ENCODE measurements around the gene LARP4.
"Not testable (repeated sequence)": the region's sequence is repeated elsewhere in the genome, so short reads cannot be mapped to it uniquely, and the experiment has no call there.

LARP4 gene

DNA sequence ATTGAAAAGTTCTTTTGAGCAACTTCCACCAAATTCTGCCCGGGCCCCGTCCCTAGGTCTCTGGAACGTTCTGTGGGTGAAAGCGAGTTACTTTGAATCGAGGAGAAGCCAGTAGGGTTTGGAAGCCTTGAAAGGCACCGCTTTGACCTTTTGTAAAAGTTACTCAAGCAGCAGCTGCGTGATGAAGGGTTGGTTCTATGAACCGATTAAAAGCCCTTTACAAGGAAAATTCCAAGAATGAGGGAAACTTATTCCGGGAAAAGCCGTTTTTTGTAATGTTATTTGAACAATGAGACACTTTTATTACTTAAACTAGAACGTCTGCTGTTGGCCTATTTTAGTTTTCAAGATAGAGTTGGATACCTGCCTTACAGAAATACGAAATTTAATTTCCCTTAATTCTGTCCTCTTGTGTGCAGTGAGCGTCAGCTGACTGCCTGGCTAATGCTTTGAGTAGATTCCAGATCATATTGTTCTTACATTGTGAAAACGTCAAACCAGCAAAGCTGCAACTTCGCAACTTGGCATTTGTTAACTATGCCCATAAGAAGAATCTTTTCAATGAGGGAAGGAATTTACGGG lies 906 bp downstream of the LARP4 start:
- peak; percentile 37 for DNase-seq (ENCODE audit: low spot score)

DNA sequence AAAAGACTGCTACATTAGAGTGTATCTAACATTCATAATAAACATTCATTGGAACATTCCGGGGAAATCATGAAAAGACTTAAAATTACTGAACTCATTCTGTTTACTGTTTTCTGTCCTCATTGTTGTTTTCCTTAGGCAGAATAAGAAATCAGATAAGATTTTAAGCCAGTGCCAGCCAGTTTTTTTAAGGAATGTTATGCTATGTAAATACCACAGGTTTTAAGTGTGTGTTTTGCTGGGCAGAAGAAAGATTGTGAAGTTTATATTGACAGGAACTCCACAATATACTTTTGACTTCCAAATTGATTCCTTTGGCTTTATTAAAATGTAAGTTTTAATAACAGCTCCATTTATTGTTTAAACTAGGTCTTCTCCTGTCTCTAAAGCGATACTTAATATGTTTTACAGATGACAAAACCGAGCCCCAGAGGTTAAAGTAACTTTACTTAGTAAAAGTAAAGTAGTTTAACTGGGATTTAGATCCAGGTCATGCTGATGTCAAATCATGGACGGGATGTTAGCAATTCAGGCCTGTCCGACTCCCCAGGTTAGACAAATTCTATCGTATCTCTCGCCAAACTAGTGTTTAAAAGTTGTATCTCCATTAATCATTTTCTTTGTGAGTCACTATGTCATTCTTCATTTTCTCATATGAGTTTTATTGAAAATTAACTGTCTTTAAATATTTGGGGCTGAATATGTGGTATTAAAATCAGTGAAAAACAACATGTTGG lies 1.7 kb downstream of the LARP4 start:
- DNase-seq (ENCODE audit: low spot score): no peak

DNA sequence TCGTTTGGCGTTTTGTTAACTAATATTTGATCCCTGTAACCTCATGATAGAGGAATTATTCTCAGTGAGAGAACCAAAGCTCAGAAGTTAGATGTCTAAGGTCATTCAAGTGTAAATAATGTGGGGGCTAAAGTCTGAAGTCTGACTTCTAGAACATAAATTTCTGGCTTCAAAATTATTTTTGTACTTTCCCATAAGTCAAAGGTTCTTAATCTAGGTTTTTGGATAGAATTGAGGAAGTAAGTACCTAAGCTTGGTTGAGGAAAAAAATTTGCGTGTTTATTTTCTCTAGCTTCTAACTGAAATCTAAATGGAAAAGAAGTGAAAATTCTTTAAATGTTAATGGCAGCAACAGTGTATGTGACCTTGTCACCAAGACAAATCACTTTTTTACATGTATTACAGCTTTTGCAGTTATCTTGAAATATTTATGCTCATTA lies 2.3 kb downstream of the LARP4 start:
- DNase-seq (ENCODE audit: low spot score): no peak

DNA sequence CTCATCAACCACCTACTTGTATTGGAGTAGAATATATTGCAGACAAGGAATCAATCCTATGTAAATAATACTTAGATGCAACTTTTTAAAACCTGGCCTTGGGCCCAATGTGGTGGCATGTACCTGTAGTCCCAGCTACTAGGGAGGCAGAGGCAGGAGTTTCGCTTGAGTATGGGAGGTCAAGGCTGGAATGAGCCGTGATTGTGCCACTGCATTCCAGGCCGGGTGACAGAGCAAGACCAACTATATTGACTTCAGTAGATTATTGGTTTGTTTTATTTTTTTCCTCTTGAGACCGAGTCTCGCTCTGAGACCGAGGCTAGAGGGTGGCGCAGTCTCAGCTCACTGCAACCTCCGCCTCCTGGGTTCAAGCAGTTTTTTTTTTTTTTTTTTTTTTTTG lies 3.6 kb downstream of the LARP4 start:
- no peak for DNase-seq (ENCODE audit: low spot score)

DNA sequence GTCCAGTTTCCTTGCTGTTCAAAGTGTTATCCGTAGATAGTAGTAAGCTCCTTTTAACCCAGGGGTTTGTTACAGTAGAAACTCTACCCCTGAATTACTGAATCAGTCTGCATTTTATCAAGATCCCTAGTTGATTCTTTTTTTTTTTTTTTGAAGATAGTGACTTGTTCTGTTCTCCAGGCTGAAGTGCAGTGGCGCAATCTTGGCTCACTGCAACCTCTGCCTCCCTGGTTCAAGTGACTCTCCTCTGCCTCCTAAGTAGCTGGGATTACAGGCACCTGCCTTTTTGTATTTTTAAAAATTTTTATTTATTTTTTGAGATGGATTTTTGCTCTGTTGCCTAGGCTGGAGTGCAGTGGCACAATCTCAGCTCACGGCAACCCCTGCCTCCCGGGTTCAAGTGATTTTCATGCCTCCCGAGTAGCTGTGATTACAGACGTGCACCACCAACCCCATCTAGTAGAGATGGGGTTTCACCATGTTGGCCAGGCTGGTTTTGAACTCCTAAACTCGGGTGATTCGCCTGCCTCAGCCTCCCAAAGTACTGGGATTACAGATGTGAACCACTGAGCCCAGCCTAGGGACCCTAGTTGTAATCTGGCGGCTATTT lies 10.5 kb downstream of the LARP4 start:
- no peak for DNase-seq (ENCODE audit: low spot score)

DNA sequence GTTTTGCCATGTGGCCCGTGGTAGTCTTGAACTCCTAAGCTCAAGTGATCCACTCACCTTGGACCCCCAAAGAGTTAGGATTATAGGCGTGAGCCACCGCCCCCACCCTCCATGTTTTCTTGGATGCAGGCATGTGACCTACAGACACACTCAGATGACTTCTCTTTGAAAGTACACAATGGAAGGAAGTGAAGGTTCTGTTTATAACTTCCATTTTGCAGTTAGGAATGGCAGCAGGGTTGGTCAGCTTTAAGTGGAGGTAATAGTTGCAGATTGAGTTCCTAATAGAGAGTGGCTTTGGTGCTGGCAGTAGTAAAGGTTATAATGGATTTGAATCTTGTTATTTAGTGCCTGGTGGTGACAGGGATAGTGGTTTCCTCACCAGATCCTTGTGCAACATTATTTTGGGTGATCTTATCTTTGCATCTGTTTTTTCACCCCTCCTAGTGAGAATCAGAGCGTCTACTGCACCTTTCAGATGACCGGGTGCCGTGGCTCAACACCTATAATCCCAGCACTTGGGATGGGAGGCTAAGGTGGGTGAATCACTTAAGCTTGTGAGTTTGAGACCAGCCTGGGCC lies 15.3 kb downstream of the LARP4 start:
- no peak for DNase-seq (ENCODE audit: low spot score)

DNA sequence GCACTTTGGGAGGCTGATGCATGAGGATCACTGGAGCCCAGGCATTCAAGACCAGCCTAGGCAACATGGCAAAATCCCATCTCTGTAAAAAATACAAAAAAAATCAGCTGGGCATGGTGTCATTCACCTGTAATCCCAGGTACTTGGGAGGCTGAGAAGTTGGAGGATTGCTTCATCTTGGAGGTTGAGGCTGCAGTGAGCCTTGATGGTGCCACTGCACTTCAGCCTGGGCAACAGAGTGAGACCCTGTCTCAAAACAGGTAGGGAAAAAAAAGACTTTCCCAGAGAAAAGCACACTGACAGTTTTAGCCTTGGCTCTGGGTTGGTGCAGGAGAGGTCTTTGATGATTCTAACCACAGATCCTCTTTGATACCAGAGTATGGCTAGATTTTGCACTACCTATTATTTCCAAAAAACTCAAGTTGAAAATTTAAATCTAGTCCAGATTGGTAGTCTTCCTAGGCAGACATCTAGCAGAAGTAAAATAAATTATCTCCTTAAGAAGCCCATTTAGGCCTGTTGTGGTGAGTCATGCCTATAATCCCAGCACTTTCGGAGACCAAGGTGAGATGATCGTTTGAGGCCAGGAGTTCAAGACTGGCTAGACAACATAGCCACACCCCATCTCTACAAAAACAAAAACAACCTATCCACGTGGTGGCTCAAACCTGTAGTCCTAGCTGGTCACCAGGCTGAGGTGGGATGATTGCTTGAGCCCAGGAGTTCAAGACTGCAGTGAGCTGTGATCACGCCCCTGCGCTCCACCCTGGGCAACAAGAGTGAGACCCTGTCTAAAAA lies 18.6 kb downstream of the LARP4 start:
- no peak for DNase-seq (ENCODE audit: low spot score)

DNA sequence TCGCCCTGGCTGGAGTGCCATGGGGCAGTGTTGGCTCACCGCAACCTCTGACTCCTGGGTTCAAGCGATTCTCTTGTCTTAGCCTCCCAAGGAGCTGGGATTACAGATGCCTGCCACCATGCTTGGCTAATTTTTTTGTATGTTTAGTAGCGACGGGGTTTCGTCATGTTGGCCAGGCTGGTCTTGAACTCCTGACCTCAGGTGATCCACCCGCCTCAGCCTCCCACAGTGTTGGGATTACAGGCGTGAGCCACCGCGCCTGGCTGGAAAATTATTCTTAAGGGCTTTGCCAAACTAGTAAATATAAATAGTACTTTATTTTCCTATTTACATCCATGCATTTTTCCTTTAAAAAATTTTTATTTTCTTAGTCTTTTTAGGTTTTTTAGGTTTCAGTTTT lies 22.2 kb downstream of the LARP4 start:
- not testable (repeated sequence) for DNase-seq (ENCODE audit: low spot score)

DNA sequence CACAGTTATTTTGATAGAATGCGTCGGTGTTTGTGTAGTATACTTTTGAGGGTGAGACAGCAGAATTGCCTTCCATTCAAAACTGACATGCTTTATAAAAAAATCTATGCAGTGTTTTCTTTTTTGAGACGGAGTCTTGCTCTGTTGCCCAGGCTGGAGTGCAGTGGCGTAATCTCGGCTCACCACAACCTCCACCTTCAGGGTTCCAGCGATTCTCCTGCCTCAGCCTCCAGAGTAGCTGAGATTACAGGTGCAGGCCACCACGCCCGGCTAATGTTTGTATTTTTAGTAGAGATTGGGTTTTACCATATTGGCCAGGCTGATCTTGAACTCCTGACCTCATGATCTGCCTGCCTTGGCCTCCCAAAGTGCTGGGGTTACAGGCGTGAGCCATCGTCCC lies 22.7 kb downstream of the LARP4 start:
- DNase-seq (ENCODE audit: low spot score): not testable (repeated sequence)

DNA sequence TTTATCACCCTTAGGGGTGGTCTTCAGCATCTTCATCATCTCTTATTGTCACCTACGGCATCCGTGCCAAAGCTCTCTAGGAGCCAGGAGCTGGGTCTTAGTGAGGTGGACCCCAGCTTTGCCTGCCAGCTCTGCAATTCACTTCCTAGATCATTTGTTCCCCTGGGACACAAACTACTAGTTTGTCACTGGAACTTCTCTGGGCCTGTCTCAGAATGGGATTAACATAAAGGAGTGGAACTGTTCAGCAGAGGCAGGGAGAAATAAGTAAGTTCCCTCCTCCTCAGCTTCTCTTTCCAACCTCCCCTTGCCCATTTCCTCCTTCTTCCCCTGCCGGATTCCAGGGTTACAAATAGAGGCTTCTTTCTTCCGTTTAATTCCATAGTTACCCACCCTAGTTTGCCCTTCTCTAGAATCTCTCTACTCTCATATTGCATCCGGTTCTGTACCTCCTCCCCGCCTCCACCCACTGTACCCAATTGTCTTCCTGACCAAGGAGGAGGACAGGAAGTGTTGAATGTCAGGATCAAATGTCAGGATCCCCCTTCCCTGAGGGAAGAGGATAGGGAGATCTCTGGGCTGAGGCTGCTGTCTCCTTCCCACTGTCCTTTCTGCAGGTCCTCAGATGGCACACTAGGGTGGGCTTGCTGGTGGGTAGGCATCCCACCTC lies 25.0 kb downstream of the LARP4 start:
- DNase-seq (ENCODE audit: low spot score): no peak

DNA sequence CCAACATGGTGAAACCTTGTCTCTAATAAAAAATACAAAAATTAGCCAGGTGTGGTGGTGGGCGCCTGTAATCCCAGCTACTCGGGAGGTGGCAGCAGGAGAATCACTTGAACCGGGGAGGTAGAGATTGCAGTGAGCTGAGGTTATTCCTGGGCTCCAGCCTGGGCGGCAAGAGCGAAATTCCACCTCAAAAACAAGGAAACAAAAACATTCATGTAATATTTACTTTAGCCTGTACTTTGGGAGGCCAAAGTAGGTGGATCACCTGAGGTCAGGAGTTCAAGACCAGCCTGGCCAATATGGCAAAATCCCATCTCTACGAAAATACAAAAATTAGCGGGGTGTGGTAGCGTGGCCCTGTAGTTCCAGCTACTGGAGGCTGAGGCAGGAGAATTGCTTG lies 31.0 kb downstream of the LARP4 start:
- DNase-seq (ENCODE audit: low spot score): not testable (repeated sequence)

DNA sequence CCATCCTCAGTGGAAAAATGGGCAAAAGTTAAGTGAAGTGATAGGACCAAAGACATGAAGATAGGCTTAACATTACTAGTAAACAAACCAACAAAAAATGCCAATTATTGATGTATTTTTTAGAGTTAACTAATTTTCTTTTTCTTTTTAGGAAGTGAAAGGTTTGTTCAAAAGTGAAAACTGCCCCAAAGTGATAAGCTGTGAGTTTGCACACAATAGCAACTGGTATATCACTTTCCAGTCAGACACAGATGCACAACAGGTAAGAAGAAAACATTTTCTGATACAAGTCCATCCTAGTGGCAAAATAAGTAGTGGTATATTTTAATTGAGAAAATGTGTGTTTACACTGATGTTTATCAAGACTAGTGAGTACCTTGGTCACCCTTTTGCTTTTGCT lies 39.6 kb downstream of the LARP4 start:
- no peak for DNase-seq (ENCODE audit: low spot score)

DNA sequence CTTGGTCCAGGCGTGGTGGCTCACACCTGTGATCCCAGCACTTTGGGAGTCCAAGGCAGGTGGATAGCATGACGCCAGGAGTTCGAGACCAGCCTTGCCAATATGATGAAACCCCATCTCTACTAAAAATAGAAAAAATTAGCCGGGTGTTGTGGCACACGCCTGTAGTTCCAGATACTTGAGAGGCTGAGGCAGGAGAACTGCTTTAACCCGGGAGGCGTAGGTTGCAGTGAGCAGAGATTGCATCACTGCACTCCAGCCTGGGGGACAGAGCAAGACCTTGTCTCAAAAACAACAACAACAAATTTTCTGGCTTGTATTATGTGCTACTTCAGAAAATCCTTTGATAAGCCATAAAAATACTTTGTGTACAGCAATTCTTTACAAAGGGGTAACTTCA lies 41.1 kb downstream of the LARP4 start:
- no peak for DNase-seq (ENCODE audit: low spot score)

DNA sequence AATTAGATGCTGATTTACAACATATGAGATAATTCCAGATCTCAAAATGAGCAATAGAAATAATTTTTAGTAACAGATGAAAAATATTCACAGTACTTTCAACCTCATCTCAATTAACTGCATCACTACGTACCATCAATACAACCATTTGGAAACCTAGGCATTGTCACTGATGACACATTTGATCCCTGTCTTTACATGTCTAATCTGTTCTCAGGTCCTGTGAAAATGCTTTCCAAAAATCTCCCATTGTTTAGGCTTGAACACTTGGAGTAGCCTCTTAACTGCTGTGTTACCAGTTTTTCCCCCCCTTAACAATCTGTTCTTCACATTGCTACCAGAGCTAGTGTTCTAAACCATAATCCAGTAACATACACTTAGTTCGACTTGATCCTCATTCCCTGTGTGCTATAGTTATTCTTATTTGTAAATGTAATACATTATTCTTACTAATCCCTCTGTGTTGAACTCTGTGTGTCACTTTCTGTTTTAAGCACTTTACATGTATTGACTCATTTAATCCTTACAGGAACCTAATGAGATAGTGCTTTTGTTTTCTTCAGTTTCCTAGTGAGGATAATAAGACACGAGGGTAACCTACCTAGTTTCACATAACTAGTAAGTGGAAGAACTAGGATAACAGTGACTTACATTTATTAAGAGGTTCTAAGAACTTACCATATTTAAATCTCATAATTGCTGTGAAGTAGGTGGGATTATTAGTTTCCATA lies 41.7 kb downstream of the LARP4 start:
- no peak for DNase-seq (ENCODE audit: low spot score)

DNA sequence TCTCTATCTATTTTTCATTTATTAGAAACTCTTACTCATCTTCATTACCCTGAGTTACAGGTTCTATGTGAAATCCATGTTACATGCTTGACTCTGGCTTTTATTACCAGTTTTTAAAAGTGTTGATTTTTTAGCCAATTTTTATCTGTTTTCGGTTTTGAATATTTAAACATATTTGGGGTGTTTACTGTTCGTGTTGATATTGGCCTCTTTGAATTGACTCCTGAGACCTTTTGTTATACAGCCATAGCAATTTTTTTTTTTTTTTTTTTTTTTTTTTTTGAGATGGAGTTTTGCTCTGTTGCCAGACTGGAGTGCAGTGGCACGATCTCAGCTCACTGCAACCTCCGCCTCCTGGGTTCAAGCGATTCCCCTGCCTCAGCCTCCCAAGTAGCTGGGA lies 49.0 kb downstream of the LARP4 start:
- not testable (repeated sequence) for DNase-seq (ENCODE audit: low spot score)

DNA sequence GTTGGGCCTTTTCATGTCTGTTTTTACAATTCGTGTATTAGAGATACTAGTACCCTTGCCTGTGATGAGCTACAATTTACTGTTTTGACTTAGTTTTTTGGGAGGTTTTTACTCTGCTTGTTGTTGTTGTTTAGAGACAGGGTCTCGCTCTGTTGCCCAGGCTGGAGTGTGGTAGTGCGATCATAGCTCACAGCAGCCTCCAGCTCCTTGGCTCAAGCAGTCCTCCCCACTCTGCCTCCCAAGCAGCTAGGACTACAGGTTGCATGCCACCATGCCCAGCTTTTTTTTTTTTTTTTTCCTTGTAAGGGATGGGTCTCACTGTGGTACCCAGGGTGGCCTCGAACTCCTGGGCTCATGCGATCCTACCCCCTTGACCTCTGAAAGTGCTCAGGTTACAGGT lies 52.1 kb downstream of the LARP4 start:
- DNase-seq (ENCODE audit: low spot score): no peak

DNA sequence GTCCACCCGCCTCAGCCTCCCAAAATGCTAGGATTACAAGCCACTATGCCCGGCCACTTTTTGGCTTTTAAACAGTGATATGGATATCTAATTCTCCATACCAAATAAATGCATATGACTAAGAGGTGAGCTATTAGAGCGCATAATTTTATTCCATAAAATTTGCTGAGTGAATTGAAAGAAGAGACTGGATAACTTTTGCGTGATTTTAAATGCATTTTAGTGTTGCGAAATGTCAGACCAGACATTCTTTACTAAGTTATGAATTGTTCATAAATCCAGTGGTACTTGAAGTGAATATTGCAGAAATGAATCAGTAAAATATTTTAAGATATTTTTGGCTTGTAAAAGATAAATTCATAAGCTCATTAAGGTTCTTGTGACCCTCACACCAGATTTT lies 53.2 kb downstream of the LARP4 start:
- no peak for DNase-seq (ENCODE audit: low spot score)

DNA sequence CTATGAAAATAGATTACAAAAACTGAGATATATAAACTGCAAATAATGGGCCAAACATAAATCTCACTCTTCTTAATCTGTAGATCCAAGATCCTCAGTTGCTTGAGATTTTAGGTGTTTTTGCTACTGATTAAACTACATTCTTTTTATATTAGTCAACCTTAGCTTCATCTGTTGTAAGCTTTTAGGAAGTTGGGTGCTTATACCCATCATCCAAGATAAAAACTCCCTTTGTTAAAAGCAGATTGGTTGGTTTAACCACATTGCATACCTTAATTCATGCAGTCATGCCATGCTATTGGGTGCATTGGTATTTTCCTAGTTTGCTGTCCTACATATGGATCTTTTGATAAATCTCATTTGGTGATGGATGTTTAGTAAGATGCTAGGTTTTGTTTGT lies 57.9 kb downstream of the LARP4 start:
- DNase-seq (ENCODE audit: low spot score): no peak

DNA sequence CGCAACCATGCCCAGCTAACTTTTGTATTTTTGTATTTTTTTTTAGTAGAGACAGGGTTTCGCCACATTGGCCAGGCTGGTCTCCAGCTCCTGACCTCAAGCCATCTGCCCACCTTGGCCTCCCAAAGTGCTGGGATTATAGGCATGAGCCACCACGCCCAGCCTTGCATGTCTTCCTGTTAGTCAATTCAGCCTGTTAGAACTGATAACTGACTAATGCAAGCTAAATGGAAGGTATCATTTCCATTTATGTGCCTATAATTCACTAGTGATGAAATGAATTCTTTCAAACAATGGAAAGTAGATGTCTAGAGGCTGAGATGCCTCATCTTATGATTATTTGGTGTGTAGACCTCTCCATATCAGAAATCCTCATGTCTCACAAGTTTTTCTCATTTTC lies 66.8 kb downstream of the LARP4 start:
- DNase-seq (ENCODE audit: low spot score): no peak

DNA sequence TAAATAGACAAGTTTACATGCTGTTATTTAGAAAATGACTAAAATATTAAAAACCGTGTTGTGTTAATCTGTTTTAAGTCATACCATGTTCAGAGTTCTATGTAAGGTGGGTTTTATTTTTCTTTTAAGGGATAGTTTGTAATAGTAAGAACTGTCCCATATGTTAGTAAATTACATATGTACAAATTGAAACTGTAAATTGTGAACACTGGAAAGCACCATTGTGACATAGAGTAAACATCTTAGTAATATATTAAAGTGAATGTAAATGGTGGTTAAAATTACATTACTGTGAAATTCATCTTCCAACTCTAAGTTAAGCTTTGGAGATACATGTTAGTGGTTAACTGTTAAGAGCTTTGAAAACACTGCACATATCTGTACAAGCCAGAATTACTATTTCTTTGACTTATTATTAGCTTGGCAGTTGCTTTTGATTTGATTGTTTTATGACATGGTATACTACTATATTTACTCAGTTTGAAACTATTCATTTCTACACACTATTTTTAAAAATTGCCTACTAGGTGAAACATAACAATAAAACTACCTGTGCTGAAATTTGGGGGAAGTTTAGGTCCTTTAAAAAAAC lies 76.7 kb downstream of the LARP4 start:
- DNase-seq (ENCODE audit: low spot score): no peak

DNA sequence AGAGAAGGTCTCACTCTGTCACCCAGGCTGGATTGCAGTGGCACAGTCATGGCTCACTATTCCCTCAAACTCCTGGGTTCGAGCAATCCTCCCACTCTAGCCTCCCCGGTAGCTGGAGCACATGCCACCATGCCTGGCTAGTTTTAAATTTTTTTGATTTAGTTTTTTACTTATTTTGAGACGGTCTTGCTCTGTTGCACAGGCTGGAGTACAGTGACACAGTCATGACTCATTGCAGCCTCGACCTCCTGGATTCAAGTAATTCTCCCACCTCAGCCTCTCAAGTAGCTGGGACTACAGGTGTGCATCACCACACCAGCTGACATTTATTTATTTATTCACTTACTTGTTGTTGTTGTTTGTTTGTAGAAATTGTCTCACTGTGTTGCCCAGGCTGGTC lies 81.9 kb downstream of the LARP4 start:
- DNase-seq (ENCODE audit: low spot score): no peak

Data from cerebellar cortex (tissue), 1 donor.